ENCODE measurements around the gene CILP.

CILP gene

DNA sequence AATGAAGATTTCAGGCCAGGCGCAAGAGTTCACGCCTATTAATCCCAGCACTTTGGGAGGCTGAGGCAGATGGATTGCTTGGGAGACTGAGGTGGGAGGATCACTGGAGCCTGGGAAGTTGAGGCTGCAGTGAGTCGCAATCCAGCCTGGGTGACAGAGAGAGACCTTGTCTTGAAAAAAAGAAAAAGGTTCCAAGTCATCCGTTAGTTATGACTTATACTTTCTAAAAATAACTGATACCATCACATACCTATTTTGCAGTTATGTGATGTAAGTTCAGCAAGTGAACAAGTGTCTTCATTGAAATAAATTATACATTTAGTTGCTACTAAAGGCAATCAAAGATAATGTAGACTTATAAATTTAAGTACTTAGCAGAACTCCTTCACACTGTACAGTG, 48.2 kb downstream of the CILP start:
- Histone ChIP-seq H3K9ac (ENCODE audit: low read length) (no peak overlapping the region), H3K9me2 (replicated peaks; ENCODE audit: insufficient read depth, low read length) (no peaks in the 10 kb centered on the region), H3K9me3 (ENCODE audit: insufficient read depth, low read length) (no peaks in the 10 kb centered on the region), H4K20me1 (ENCODE audit: low read depth, low read length) (no peaks in the 10 kb centered on the region), H3K36me3 (ENCODE audit: low read length) (peaks cover 45% of the 10 kb centered on the region; the same call in 1 of the 2 replicates), H3K4me3 (ENCODE audit: insufficient read depth, low read length, poor library complexity, severe bottlenecking) (no peak overlapping the region), H3F3A (ENCODE audit: insufficient read depth) (peaks cover 4% of the 10 kb centered on the region; the same call in 1 of the 2 replicates), H3K27me3 (ENCODE audit: low read length) (no peaks in the 10 kb centered on the region), H3K79me2 (ENCODE audit: insufficient read depth, low read length) (0 out of 2 replicates have a peak, but pooled peaks cover 5% of the 10 kb centered on the region), H3K27ac (ENCODE audit: low read depth, low read length) (no peak overlapping the region), H3K4me2 (ENCODE audit: low read depth, low read length, poor library complexity, severe bottlenecking) (no peak overlapping the region), H2AFZ (ENCODE audit: low read depth, low read length, severe bottlenecking) (no peak overlapping the region)
- TF ChIP-seq EZH2phosphoT487 (conservative IDR thresholded peaks at IDR 0.05; ENCODE audit: low read length) (no peak), CTCF (IDR thresholded peaks at IDR 0.05; ENCODE audit: insufficient read depth, low read length, poor library complexity, severe bottlenecking) (no peak)

- H3K4me2 ChIP-seq (ENCODE audit: low read depth, low read length, poor library complexity, severe bottlenecking): no peak overlapping the region
- H3K27ac ChIP-seq (ENCODE audit: low read depth, low read length): no peak overlapping the region
- no peaks in the 10 kb centered on the region for H3K79me2 ChIP-seq (ENCODE audit: insufficient read depth, low read length)
- H3K36me3 ChIP-seq (ENCODE audit: low read length): peaks cover 56% of the 10 kb centered on the region; the same call in 1 of the 2 replicates
- no peaks in the 10 kb centered on the region for H3K9me2 ChIP-seq (replicated peaks; ENCODE audit: insufficient read depth, low read length)
- TF ChIP-seq CTCF (IDR thresholded peaks at IDR 0.05; ENCODE audit: insufficient read depth, low read length, poor library complexity, severe bottlenecking): no peak
- no peak for TF ChIP-seq EZH2phosphoT487 (conservative IDR thresholded peaks at IDR 0.05; ENCODE audit: low read length)
- no peak overlapping the region for H2AFZ ChIP-seq (ENCODE audit: low read depth, low read length, severe bottlenecking)
- H3K9me3 ChIP-seq (ENCODE audit: insufficient read depth, low read length): no peaks in the 10 kb centered on the region
- H3F3A ChIP-seq (ENCODE audit: insufficient read depth): peaks cover 4% of the 10 kb centered on the region
- no peak overlapping the region for H3K4me3 ChIP-seq (ENCODE audit: insufficient read depth, low read length, poor library complexity, severe bottlenecking)
- H3K9ac ChIP-seq (ENCODE audit: low read length): no peak overlapping the region
- no peaks in the 10 kb centered on the region for H4K20me1 ChIP-seq (ENCODE audit: low read depth, low read length)
- no peaks in the 10 kb centered on the region for H3K27me3 ChIP-seq (ENCODE audit: low read length)
Observed at GRCh38 chr15:65156692-65157091, 54.6 kb downstream of the CILP start.

- Histone ChIP-seq H3K79me2 (ENCODE audit: insufficient read depth, low read length) (no peaks in the 10 kb centered on the region), H3K9me2 (replicated peaks; ENCODE audit: insufficient read depth, low read length) (no peaks in the 10 kb centered on the region)
Observed at GRCh38 chr15:65154720-65155119, 56.6 kb downstream of the CILP start.

More at GRCh38 chr15:65154720-65155119, 56.6 kb downstream of the CILP start:
- Histone ChIP-seq H3K4me2 (ENCODE audit: low read depth, low read length, poor library complexity, severe bottlenecking) (no peak overlapping the region), H2AFZ (ENCODE audit: low read depth, low read length, severe bottlenecking) (no peak overlapping the region), H3K9me3 (ENCODE audit: insufficient read depth, low read length) (no peaks in the 10 kb centered on the region), H4K20me1 (ENCODE audit: low read depth, low read length) (no peaks in the 10 kb centered on the region), H3K27ac (ENCODE audit: low read depth, low read length) (no peak overlapping the region), H3K9ac (ENCODE audit: low read length) (no peak overlapping the region), H3K4me3 (ENCODE audit: insufficient read depth, low read length, poor library complexity, severe bottlenecking) (no peak overlapping the region), H3K27me3 (ENCODE audit: low read length) (no peaks in the 10 kb centered on the region), H3K36me3 (ENCODE audit: low read length) (peaks cover 51% of the 10 kb centered on the region; the same call in 1 of the 2 replicates), H3F3A (ENCODE audit: insufficient read depth) (peaks cover 4% of the 10 kb centered on the region)
- TF ChIP-seq CTCF (IDR thresholded peaks at IDR 0.05; ENCODE audit: insufficient read depth, low read length, poor library complexity, severe bottlenecking) (no peak), EZH2phosphoT487 (conservative IDR thresholded peaks at IDR 0.05; ENCODE audit: low read length) (no peak)

Measured in SU-DHL-6 (cell line).